Thoracic aorta (tissue), 2 donors: ENCODE measurements around the gene SNX30. TPM values are rescaled to one million over a fixed set of nuclear protein-coding genes. Genes with fewer than 3 reads are reported as not detected.

Experiments used
- ATAC-seq: fragments of 150-250 bp; one replicate; pipeline ENCODE4 v1.8.0; 2017; ENCODE audit warnings: low read depth; ENCODE audit not compliant: insufficient number of reproducible peaks, low FRiP score
- DNase-seq: peaks from one replicate; pipeline ENCODE4 v3.0.0-alpha.2; 2020; ENCODE audit warnings: low spot score
- H3K27ac ChIP-seq, 2 donors: fragments of 200-600 bp; sonication (generic); 1 replicate in 1 of 2; 2 replicates in 1 of 2; pipeline ENCODE4 v1.5.1; 2016; ENCODE audit warnings: mild to moderate bottlenecking in 2 of 2, moderate library complexity in 2 of 2
- H3K27me3 ChIP-seq: fragments of 200-600 bp; sonication (generic); replicated peaks from 2 replicates; pipeline ENCODE4 v1.6.0; 2016; ENCODE audit warnings: mild to moderate bottlenecking; ENCODE audit not compliant: insufficient read depth
- H3K36me3 ChIP-seq: fragments of 200-600 bp; sonication (generic); one replicate; pipeline ENCODE4 v1.5.1; 2016
- H3K4me1 ChIP-seq, 2 donors: fragments of 200-600 bp; sonication (generic); 1 replicate in 1 of 2; 2 replicates in 1 of 2; pipeline versions ENCODE4 v1.5.1 to v1.6.0; 2016; ENCODE audit warnings: low read depth in 2 of 2, mild to moderate bottlenecking in 1 of 2; ENCODE audit not compliant: control insufficient read depth in 1 of 2
- H3K4me3 ChIP-seq: fragments of 200-600 bp; sonication (generic); 2 replicates; pipeline ENCODE4 v1.5.1; 2016; ENCODE audit warnings: mild to moderate bottlenecking
- H3K9me3 ChIP-seq: fragments of 200-600 bp; sonication (generic); 2 replicates; pipeline ENCODE4 v1.5.1; 2016
- total RNA-seq, 2 donors: library from RNA; depleted of rRNA; stranded (reverse); fragments of >200 nt; gene quantifications; one replicate each; pipeline versions ENCODE4 v1.1.0 to v1.2.3, GENCODE V29; 2016
- TF ChIP-seq, protein P1 (sequence below): fragments of 200-600 bp; sonication (generic); IDR thresholded peaks from one replicate; pipeline ENCODE4 v1.5.1; 2019; ENCODE audit warnings: antibody characterized with exemption

Gene SNX30
- total RNA-seq, 2 donors from 2014 or later: 11.2 to 36.3 TPM

DNA sequence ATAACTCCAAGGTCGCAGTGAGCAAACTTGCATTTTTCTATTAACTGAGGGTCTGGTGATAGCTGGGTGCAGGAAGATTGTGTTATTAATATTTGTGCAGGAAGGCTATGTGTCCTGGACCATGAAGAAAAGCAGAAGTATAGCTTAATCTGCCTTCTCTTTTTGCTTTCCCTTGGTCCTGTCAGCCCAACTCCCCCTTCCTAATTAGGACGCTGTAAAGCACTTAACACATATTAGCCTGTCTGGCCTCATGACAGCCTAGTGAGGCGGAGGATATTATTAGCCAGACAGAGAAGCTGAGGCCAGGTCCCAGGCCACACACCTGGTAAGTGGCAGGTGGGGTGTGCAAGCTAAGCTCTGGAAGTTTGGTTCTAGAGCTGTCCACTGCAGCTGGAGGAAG, 110.6 kb downstream of the SNX30 start:
- peaks cover 0 to 9% of the 10 kb centered on the region in 2 donors for H3K4me1 ChIP-seq
- TF ChIP-seq, protein P1, sequence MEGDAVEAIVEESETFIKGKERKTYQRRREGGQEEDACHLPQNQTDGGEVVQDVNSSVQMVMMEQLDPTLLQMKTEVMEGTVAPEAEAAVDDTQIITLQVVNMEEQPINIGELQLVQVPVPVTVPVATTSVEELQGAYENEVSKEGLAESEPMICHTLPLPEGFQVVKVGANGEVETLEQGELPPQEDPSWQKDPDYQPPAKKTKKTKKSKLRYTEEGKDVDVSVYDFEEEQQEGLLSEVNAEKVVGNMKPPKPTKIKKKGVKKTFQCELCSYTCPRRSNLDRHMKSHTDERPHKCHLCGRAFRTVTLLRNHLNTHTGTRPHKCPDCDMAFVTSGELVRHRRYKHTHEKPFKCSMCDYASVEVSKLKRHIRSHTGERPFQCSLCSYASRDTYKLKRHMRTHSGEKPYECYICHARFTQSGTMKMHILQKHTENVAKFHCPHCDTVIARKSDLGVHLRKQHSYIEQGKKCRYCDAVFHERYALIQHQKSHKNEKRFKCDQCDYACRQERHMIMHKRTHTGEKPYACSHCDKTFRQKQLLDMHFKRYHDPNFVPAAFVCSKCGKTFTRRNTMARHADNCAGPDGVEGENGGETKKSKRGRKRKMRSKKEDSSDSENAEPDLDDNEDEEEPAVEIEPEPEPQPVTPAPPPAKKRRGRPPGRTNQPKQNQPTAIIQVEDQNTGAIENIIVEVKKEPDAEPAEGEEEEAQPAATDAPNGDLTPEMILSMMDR: no peak
- ATAC-seq: no peak
- H3K36me3 ChIP-seq: peaks cover 3% of the 10 kb centered on the region
- no peaks in the 10 kb centered on the region for H3K27me3 ChIP-seq
- no peak for DNase-seq
- no peaks in the 10 kb centered on the region for H3K9me3 ChIP-seq
- no peak overlapping the region for H3K4me3 ChIP-seq
- no peak overlapping the region for H3K27ac ChIP-seq

DNA sequence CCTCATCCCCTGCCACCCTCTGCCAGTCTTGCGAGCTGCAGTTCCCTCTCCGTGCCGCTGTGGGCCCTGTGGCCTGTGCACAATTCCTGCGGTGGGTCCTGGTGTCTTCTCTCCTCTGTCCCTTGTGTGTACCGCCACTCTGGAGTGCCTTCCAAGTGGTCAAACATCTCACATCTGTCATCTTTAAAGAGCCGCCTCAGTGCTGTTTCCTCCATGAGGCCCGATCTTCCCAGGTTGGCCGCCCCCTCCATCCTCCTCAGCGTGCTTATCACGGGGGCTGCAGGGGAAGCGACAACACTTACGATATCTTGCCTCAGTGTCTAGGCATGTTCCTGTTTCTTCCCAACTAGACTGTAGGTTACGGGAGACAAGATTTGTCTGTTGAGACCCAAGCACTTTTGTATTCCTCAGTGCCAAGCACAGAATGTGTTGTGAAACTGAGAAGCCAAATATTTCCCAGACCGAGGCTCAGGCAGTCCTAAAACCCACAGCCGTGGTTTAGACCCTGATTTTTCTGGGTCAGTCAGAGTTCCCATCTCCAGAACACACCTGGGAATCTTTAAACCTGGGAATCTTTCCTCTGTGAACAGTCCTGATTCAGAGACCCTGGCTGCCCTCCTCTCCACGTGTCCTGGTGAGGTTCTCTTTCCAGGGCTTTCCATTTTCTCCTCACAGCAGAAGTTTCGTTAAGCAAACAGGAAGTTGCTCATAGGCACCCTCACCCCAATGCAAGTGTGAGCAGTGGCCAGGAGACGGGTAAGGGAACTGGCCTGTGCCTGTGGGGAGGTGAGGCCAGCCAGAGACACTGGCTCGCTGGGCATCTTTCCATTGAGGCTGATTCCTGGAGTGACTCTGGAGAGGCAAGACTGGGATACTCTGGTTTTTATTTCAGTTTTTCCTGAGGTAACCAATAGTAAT, 111.3 kb downstream of the SNX30 start:
- no peak for DNase-seq
- H3K4me1 ChIP-seq: peaks cover 0 to 9% of the 10 kb centered on the region in 2 donors
- no peak overlapping the region for H3K4me3 ChIP-seq
- H3K9me3 ChIP-seq: no peaks in the 10 kb centered on the region
- peak; percentile 10 for ATAC-seq
- no peaks in the 10 kb centered on the region for H3K27me3 ChIP-seq
- peaks cover 3% of the 10 kb centered on the region for H3K36me3 ChIP-seq
- TF ChIP-seq, protein P1: no peak
- H3K27ac ChIP-seq: no peak overlapping the region

DNA sequence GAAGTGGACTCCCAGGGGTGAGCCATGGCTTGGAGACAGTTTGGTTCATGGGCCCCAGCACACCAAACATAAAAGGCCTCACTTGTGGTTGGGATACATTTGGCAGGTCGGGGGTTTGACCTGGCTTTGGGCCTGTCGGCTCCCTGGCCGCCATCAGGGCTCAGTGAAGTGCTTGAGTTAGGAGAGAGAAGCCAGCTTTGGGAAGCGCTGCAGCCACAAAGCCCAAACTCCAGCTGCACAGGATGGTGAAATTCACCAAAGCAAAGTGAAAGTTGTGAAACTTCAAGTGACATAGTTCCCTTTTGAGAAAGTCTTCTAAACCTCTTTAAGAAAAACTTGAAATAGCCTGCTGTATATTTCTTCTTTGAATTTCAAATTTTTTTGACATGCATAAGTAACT, 112.7 kb downstream of the SNX30 start:
- ATAC-seq (no peak), DNase-seq (no peak)
- peaks cover 3% of the 10 kb centered on the region for H3K36me3 ChIP-seq
- H3K4me3 ChIP-seq: no peak overlapping the region
- no peaks in the 10 kb centered on the region for H3K27me3 ChIP-seq
- TF ChIP-seq, protein P1: no peak
- H3K27ac ChIP-seq: peak overlapping the region in 1 of 2 donors; percentile 47
- H3K4me1 ChIP-seq: peaks cover 0 to 9% of the 10 kb centered on the region in 2 donors
- no peaks in the 10 kb centered on the region for H3K9me3 ChIP-seq

DNA sequence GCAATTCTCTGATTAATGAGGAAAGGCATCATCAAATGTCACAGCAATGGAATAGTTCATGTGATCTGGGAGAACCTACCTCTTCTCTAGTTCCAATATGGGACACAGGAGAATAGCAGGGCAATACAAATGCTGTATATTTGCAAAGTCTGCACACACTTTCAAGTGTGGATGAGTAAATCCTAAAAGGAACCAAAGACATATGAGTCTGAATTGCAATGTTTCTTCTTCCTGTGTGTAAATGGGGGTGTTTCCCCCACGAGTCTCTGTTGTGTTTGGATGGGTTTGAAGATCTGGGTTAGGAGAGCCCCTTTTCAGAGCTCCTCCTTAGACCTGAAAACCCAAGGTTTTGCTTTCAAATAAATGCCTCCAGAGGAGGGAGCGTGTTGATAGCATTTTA, 113.2 kb downstream of the SNX30 start:
- H3K4me3 ChIP-seq: no peak overlapping the region
- no peaks in the 10 kb centered on the region for H3K9me3 ChIP-seq
- peaks cover 3% of the 10 kb centered on the region for H3K36me3 ChIP-seq
- H3K27ac ChIP-seq: no peak overlapping the region
- TF ChIP-seq, protein P1: no peak
- ATAC-seq (no peak), DNase-seq (no peak)
- no peaks in the 10 kb centered on the region for H3K27me3 ChIP-seq
- peaks cover 0 to 9% of the 10 kb centered on the region in 2 donors for H3K4me1 ChIP-seq

DNA sequence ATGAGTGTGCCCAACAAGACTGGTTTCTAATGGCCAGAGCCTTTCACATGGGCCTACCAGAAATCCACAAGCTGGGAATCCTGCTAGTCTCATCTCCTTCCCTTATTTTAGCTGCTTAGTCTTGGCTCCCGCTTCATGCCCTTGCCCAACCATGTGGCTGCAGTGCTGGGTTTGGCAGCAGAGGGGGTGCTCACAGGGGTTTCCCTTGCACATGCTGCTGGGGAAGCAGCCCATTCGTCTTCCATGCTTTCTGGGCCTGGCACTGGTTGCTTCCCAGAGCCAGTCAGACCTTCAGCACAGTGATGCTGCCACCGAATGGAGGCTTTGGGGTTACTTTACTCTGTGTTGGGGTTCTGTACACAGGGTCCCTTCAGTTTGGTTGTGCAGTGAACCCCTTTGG, 113.8 kb downstream of the SNX30 start:
- Histone ChIP-seq H3K9me3 (no peaks in the 10 kb centered on the region), H3K4me1 (peaks cover 0 to 9% of the 10 kb centered on the region in 2 donors), H3K27ac (no peak overlapping the region), H3K36me3 (peaks cover 7% of the 10 kb centered on the region), H3K27me3 (no peaks in the 10 kb centered on the region), H3K4me3 (no peak overlapping the region)
- ATAC-seq (no peak), DNase-seq (no peak)
- TF ChIP-seq, protein P1: no peak
